ENCODE results near the gene SESN1. TPM values are rescaled to one million over a fixed set of nuclear protein-coding genes. Genes with fewer than 3 reads are reported as not detected.

Gene SESN1
- total RNA-seq, 1 donor from 2014 or later, result 13.2 TPM

DNA sequence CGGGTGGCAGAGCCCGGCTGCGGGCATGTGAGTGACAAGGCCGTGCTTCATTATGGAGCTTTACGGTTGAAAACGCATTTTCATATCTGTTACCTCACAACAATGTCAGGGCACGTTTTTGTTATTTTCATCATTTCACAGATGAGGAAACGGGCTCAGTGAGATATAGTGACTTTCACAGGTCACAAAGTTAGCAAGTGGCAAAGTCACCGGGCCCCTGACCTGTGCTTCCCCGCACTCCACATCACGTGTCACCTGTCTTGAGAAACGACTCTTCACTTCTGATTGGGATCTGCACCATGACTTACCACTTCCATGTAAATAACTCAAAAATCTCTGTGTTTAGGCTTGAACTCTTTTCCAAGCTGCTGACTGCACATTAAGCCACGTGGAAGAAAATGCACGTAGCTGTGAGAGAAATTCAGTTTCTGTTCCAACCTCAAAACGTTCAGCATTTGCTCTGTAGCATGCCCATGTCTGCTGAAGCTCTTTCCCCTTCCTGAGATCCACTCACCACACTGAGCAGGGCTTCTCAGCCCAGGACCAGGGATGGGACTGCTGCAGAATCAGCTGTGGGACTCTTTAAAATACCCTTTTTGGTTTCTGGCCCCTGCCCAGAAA is 139.2 kb downstream of the SESN1 start:
- no peak for DNase-seq (ENCODE audit: extremely low spot score, unreplicated experiment)
- no peaks in the 10 kb centered on the region for H3K9me3 Mint-ChIP-seq (ENCODE audit: unreplicated experiment)
- H3K4me3 Mint-ChIP-seq (ENCODE audit: unreplicated experiment), result no peak overlapping the region
- no peaks in the 10 kb centered on the region for H3K36me3 Mint-ChIP-seq (ENCODE audit: unreplicated experiment)
- no peak overlapping the region for H3K27ac Mint-ChIP-seq (ENCODE audit: unreplicated experiment)
- TF ChIP-seq, protein P1, sequence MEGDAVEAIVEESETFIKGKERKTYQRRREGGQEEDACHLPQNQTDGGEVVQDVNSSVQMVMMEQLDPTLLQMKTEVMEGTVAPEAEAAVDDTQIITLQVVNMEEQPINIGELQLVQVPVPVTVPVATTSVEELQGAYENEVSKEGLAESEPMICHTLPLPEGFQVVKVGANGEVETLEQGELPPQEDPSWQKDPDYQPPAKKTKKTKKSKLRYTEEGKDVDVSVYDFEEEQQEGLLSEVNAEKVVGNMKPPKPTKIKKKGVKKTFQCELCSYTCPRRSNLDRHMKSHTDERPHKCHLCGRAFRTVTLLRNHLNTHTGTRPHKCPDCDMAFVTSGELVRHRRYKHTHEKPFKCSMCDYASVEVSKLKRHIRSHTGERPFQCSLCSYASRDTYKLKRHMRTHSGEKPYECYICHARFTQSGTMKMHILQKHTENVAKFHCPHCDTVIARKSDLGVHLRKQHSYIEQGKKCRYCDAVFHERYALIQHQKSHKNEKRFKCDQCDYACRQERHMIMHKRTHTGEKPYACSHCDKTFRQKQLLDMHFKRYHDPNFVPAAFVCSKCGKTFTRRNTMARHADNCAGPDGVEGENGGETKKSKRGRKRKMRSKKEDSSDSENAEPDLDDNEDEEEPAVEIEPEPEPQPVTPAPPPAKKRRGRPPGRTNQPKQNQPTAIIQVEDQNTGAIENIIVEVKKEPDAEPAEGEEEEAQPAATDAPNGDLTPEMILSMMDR (IDR thresholded peaks at IDR 0.05), result no peak
- no peaks in the 10 kb centered on the region for H3K4me1 Mint-ChIP-seq (ENCODE audit: unreplicated experiment)
- H3K27me3 Mint-ChIP-seq (ENCODE audit: unreplicated experiment), result no peaks in the 10 kb centered on the region

- H3K9me3 Mint-ChIP-seq (ENCODE audit: unreplicated experiment), result no peaks in the 10 kb centered on the region
- no peaks in the 10 kb centered on the region for H3K27me3 Mint-ChIP-seq (ENCODE audit: unreplicated experiment)
- H3K27ac Mint-ChIP-seq (ENCODE audit: unreplicated experiment), result no peak overlapping the region
- no peaks in the 10 kb centered on the region for H3K4me1 Mint-ChIP-seq (ENCODE audit: unreplicated experiment)
- no peak overlapping the region for H3K4me3 Mint-ChIP-seq (ENCODE audit: unreplicated experiment)
- TF ChIP-seq, protein P1 (IDR thresholded peaks at IDR 0.05), result no peak
- H3K36me3 Mint-ChIP-seq (ENCODE audit: unreplicated experiment), result no peaks in the 10 kb centered on the region
- DNase-seq (ENCODE audit: extremely low spot score, unreplicated experiment), result no peak
Observed at GRCh38 chr6:108953681-108954080, 141.0 kb downstream of the SESN1 start.

- TF ChIP-seq, protein P1 (IDR thresholded peaks at IDR 0.05), result no peak
- Mint-ChIP-seq H3K9me3 (ENCODE audit: unreplicated experiment) (no peaks in the 10 kb centered on the region), H3K27me3 (ENCODE audit: unreplicated experiment) (no peaks in the 10 kb centered on the region), H3K4me3 (ENCODE audit: unreplicated experiment) (no peak overlapping the region), H3K27ac (ENCODE audit: unreplicated experiment) (no peak overlapping the region), H3K4me1 (ENCODE audit: unreplicated experiment) (peaks cover 3% of the 10 kb centered on the region), H3K36me3 (ENCODE audit: unreplicated experiment) (no peaks in the 10 kb centered on the region)
- DNase-seq (ENCODE audit: extremely low spot score, unreplicated experiment), result no peak
Observed at GRCh38 chr6:108952776-108953486, 141.7 kb downstream of the SESN1 start.

GRCh38 chr6:108951351-108951953 is 143.2 kb downstream of the SESN1 start:
- H3K27ac Mint-ChIP-seq (ENCODE audit: unreplicated experiment), result no peak overlapping the region
- no peaks in the 10 kb centered on the region for H3K27me3 Mint-ChIP-seq (ENCODE audit: unreplicated experiment)
- no peaks in the 10 kb centered on the region for H3K9me3 Mint-ChIP-seq (ENCODE audit: unreplicated experiment)
- DNase-seq (ENCODE audit: extremely low spot score, unreplicated experiment), result no peak
- no peak overlapping the region for H3K4me3 Mint-ChIP-seq (ENCODE audit: unreplicated experiment)
- H3K4me1 Mint-ChIP-seq (ENCODE audit: unreplicated experiment), result peaks cover 15% of the 10 kb centered on the region
- TF ChIP-seq, protein P1 (IDR thresholded peaks at IDR 0.05), result no peak
- H3K36me3 Mint-ChIP-seq (ENCODE audit: unreplicated experiment), result no peaks in the 10 kb centered on the region

GRCh38 chr6:108948181-108948661 is 146.4 kb downstream of the SESN1 start:
- no peaks in the 10 kb centered on the region for H3K9me3 Mint-ChIP-seq (ENCODE audit: unreplicated experiment)
- TF ChIP-seq, protein P1 (IDR thresholded peaks at IDR 0.05), result no peak
- no peak overlapping the region for H3K27ac Mint-ChIP-seq (ENCODE audit: unreplicated experiment)
- DNase-seq (ENCODE audit: extremely low spot score, unreplicated experiment), result no peak
- no peaks in the 10 kb centered on the region for H3K27me3 Mint-ChIP-seq (ENCODE audit: unreplicated experiment)
- H3K4me3 Mint-ChIP-seq (ENCODE audit: unreplicated experiment), result no peak overlapping the region
- peaks cover 21% of the 10 kb centered on the region for H3K4me1 Mint-ChIP-seq (ENCODE audit: unreplicated experiment)
- H3K36me3 Mint-ChIP-seq (ENCODE audit: unreplicated experiment), result no peaks in the 10 kb centered on the region

Measured in osteocyte (in vitro differentiated cells).